GM12801 (cell line): ENCODE results near the gene NDUFS8.

Experiments used
- TF ChIP-seq, protein P1 (sequence below): IDR thresholded peaks from one replicate; pipeline ENCODE4 v1.5.1; 2011; ENCODE audit warnings: control low read depth; ENCODE audit not compliant: insufficient read length; ENCODE audit errors: extremely low read depth

Gene NDUFS8

GRCh38 chr11:68030318-68031143 lies at the start of gene NDUFS8:
Gene NDUFS8 (plus strand): TSS chr11:68030681. CDS start chr11:68032152, 1,471 bp downstream.
- TF ChIP-seq, protein P1, sequence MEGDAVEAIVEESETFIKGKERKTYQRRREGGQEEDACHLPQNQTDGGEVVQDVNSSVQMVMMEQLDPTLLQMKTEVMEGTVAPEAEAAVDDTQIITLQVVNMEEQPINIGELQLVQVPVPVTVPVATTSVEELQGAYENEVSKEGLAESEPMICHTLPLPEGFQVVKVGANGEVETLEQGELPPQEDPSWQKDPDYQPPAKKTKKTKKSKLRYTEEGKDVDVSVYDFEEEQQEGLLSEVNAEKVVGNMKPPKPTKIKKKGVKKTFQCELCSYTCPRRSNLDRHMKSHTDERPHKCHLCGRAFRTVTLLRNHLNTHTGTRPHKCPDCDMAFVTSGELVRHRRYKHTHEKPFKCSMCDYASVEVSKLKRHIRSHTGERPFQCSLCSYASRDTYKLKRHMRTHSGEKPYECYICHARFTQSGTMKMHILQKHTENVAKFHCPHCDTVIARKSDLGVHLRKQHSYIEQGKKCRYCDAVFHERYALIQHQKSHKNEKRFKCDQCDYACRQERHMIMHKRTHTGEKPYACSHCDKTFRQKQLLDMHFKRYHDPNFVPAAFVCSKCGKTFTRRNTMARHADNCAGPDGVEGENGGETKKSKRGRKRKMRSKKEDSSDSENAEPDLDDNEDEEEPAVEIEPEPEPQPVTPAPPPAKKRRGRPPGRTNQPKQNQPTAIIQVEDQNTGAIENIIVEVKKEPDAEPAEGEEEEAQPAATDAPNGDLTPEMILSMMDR, result no peak

GRCh38 chr11:67983951-67984350 lies 46.5 kb upstream of the NDUFS8 start:
- TF ChIP-seq, protein P1, result no peak

- TF ChIP-seq, protein P1, result no peak
Measured at GRCh38 chr11:67996051-67996450, 34.4 kb upstream of the NDUFS8 start.

- TF ChIP-seq, protein P1, result no peak
Measured at GRCh38 chr11:67996622-67997474, 33.6 kb upstream of the NDUFS8 start.

- TF ChIP-seq, protein P1, result no peak
Measured at GRCh38 chr11:67997475-67997921, 33.0 kb upstream of the NDUFS8 start.

GRCh38 chr11:67998150-67999045 lies 32.1 kb upstream of the NDUFS8 start:
- TF ChIP-seq, protein P1, result no peak
